Posterior cingulate gyrus (tissue), 11 donors: ENCODE data around the gene SERINC5.
"Not testable (repeated sequence)": the region's sequence is repeated elsewhere in the genome, so short reads cannot be mapped to it uniquely, and the experiment has no call there.

Source experiments
- DNase-seq, 10 donors: peaks; one replicate each; pipeline versions ENCODE4 v3.0.0 to v3.0.0-alpha.2; 2020 to 2021; ENCODE audit warnings: mixed read lengths in 3 of 10
- intact Hi-C: fragments of 100-400 bp; cut with DNase I; formaldehyde crosslinking; loops from one replicate; pipeline ENCODE4 v1.15.1; 2023

The SERINC5 gene

DNA sequence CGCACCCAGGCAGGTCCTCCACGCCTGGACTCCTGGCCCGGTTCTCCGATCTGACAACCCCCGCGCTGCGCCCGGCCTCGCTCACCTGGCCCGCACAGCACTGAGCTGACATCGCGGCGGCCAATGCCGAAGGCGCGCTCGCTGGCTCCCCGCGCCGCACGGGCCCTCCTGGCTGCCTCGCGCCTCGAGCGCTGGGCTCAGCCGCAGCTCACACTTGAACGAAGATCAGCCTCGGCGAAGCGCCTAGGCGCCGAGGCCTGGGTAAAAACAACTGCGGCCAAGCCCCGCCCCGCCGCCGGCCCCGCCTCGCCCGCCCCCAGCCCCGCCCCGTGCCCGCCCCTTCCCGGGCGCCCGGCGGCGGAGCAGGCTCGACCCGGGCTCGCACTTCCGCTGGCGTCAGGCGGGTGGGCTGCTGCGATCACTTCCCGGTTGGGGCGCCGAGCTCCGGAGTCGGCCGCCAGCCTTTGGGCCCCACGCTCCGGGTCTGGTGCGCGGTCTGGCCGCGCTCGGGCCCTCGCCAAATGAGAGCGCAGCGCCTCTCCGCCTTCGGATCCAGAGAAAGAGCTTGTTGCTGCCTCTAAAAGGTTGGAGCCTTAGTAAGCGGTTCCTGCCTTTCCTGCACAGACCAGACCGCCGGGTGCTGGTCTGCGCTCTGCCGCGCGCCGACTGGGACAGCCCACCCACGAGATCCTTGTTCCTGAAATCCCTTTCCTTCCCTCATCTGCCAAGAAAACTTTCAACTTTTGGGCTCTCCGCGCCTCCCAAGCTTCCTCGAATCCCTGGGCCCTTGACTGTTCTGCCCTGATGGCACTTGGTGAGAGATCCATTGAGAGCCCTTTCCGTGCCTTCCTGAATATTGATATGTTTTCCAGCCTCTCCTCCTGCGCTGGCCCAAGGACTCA, at the start of gene SERINC5:
SERINC5 (minus strand) TSS at position 238 of the 902 bp plus-strand sequence; CDS start at position 112, 126 bp downstream.
- intact Hi-C loops = loop anchor here (2.0 to 10.0 kb wide), 5 partner anchors 63 to 229 kb away; partner anchors contain the start of genes FAM151B and ZFYVE16

GRCh38 chr5:80302636-80303035, 46.8 kb upstream of the SERINC5 start:
- no peak for DNase-seq
- intact Hi-C loops = no loop called here

More for the DNA sequence above, at the start of gene SERINC5:
- DNase-seq = peak; percentile 74 to 98 (median 86)

DNA sequence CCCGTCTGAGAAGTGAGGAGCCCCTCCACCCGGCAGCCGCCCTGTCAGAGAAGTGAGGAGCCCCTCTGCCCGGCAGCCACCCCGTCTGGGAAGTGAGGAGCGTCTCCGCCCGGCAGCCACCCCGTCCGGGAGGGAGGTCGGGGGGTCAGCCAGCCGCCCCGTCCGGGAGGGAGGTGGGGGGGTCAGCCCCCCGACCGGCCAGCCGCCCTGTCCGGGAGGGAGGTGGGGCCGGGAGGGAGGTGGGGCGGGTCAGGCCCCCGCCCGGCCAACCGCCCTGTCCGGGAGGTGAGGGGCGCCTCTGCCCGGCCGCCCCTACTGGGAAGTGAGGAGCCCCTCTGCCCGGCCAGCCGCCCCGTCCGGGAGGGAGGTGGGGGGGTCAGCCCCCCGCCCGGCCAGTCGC, 45.5 kb upstream of the SERINC5 start:
- intact Hi-C loops = not testable (repeated sequence)

GRCh38 chr5:80300796-80301195, 44.9 kb upstream of the SERINC5 start:
- intact Hi-C loops, DNase-seq: not testable (repeated sequence)

More for the DNA sequence above, 45.5 kb upstream of the SERINC5 start:
- DNase-seq = not testable (repeated sequence)

GRCh38 chr5:80300125-80300524, 44.3 kb upstream of the SERINC5 start:
- no peak for DNase-seq
- intact Hi-C loops = no loop called here

- no peak for DNase-seq
- intact Hi-C loops = no loop called here
Observed at GRCh38 chr5:80299601-80300000, 43.8 kb upstream of the SERINC5 start.

GRCh38 chr5:80296121-80296520, 40.3 kb upstream of the SERINC5 start:
- no peak for DNase-seq
- intact Hi-C loops = no loop called here

DNA sequence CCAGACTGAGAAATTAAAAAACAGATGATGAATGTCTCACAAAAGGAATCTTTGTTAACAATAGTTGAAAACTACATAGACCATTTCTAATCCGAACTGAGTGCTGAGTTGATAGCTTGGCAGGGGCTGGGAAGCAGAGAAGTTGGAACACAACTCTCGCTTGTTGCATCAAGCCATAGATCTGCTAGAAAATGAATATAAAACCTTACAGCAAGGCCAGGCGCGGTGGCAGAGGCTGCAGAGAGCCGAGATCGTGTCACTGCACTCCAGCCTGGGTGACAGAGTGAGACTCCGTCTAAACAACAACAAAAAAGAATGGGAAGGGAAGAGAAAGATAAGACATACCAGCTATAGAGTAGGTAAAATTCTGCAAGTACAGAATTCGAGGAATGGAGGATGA, 35.9 kb upstream of the SERINC5 start:
- intact Hi-C loops = no loop called here
- DNase-seq = no peak

GRCh38 chr5:80289320-80289719, 33.5 kb upstream of the SERINC5 start:
- intact Hi-C loops = no loop called here
- DNase-seq = no peak

GRCh38 chr5:80288177-80288576, 32.3 kb upstream of the SERINC5 start:
- intact Hi-C loops = no loop called here

GRCh38 chr5:80284720-80285119, 28.9 kb upstream of the SERINC5 start:
- no peak for DNase-seq
- intact Hi-C loops = no loop called here

More at GRCh38 chr5:80288177-80288576, 32.3 kb upstream of the SERINC5 start:
- no peak for DNase-seq

DNA sequence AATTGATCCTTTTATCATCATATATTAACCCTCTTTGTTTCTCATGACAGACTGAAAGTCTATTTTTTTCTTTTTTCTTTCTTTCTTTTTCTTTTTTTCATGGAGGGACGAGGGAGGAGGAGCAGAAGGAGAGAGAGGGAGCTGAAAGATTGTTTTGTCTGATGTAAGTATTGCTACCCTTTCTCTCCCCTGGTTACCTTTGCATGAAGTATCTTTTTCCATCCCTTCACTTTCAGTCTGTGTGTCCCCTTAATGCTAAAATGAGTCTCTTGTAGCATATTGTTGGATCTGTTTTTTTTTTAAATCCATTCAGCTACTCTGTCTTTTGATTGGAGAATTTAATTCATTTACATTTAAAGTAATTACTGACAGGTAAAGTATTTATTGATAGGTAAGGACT, 27.5 kb upstream of the SERINC5 start:
- intact Hi-C loops = no loop called here

DNA sequence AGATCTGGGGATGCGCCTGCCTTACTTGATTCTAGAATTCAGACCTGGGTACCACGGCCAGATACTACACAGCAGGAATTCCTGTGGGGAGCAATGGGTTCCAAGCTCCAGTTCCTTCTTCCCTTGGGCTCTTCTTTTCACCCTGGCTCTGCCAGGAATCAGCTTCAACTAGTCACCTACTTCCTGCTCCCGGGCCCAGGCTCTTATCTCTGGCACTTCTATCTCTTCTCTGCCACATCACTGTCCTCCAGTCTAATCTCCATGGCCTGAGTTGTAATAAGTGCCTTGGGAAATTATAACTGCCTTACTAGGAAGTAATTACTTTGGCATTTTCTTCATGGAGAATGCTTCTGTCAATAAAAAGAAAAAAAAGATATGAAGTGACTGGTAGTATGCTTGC, 26.2 kb upstream of the SERINC5 start:
- intact Hi-C loops = no loop called here
- DNase-seq = no peak

More for the DNA sequence above, 27.5 kb upstream of the SERINC5 start:
- no peak for DNase-seq

DNA sequence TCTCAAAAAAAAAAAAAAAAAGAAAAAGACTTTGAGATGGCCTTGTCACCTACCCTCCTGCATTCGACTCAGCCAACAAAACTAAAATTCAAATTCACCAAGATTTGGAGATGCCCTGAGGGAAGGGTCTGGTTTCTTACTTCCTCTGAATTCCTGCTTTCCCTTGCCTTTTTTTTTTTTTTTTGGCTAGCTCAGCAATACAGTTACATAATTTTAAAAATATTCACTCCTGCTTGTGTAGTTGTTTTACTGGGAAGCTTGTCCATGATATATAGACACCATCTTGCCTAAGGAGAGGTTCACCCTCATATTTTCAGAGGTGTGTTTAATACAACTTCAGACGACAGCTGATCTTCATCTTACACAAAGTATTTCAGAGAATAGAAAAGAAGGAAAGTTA, 21.3 kb upstream of the SERINC5 start:
- intact Hi-C loops = no loop called here
- no peak for DNase-seq

GRCh38 chr5:80276186-80276585, 20.3 kb upstream of the SERINC5 start:
- intact Hi-C loops = no loop called here

DNA sequence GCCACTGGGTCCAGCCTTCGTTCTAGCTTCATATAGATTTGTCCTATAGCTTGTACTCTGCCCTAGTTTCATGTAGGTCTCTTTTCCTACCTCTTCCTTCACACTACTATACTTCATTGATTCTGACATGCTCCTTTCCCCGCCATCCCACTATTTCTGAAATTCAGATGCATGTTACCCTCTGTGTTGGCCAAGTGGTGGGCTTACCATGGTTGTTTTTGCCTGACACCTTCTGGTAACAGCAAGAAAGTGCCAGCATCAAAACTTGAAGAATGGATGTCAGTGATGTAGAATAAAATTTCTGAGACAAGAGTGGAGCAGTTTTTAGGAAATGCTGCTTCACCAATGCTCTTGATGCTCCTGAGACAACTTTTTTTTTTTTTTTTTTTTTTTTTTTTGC, 19.5 kb upstream of the SERINC5 start:
- DNase-seq = peak in 2 of 10 donors; percentile 6 to 37
- intact Hi-C loops = loop anchor here (1.0 kb wide), 1 partner anchor 184 kb away; no protein-coding TSS in a partner anchor

More at GRCh38 chr5:80276186-80276585, 20.3 kb upstream of the SERINC5 start:
- DNase-seq = no peak

DNA sequence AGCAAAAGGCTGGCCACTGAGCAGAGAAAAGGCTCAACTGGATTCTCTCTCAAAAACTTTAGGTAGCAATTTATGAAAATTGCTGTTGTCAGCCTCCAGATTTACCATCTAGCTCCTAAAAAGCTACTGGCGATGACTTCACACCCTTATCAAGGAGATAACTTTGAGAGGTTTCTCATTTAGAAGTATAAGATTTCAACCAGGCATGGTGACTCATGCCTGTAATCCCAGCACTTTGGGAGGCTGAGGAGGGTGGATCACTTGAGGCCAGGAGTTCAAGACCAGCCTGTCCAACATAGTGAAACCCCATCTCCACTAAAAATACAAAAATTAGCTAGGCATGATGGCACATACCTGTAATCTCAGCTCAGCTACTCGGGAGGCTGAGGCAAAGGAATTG, 14.7 kb upstream of the SERINC5 start:
- DNase-seq, intact Hi-C loops: not testable (repeated sequence)

DNA sequence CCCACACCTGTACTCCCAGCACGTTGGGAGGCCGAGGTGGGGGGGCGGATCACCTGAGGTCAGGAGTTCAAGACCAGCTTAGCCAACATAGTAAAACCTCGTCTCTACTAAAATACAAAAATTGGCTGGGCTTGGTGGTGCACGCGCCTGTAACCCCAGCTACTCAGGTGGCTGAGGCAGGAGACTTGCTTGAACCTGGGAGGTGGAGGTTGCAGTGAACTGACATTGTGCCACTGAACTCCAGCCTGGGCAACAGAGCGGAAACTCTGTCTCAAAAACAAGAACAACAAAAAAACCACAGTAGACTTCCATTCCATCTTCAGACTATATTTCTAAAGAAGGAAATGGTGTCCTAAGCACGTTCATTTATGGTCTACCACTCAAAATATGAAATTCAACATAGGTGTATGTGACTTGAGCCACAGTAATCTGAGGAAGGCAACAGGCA, 14.2 kb upstream of the SERINC5 start:
- intact Hi-C loops = no loop called here
- DNase-seq = no peak

DNA sequence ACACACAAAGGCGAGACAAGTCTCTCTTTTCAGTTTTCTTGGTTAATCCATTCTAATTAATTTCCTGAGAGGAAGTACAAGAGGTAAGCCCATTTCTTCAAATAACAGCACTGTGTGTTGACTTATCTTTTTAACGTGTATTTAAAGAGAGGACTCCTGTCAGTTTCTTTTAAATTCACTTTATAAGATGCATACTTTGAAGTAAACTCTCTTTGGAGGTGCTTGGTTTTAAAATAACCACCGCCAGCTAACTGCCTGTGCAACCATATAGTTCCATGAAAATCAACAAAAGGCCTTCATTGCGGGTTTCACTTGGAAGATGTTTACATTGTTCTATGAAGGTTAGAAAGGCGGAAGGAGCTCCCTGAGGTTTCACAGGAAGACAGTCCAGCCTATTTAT, 13.1 kb upstream of the SERINC5 start:
- no peak for DNase-seq
- intact Hi-C loops = no loop called here

GRCh38 chr5:80266566-80266965, 10.7 kb upstream of the SERINC5 start:
- DNase-seq = no peak
- intact Hi-C loops = no loop called here

DNA sequence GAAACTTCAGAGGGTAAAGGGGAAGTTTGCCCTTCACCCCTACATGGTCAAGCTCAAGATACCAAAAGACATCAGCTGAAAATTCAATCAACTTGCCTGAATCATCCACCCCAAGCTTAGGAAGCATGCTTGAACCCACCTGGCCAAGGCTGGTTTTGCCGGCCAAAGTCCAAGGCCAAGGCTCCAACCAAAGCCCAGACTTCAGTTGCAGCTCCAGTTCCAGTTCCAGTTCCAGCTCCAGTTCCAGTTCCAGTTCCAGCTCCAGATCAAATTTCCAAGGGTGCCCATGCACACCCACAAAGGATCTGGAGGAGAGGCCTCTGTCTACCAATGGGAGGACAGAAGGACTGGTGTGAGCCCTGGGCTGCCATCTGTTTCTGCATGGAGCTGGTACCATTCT, 4.6 kb upstream of the SERINC5 start:
- intact Hi-C loops = no loop called here
- DNase-seq = peak in 1 of 10 donors; percentile 12
